Skin of body (tissue), 2 donors: Measurements from ENCODE around the gene PLEK. TPM values are rescaled to one million over a fixed set of nuclear protein-coding genes. Genes with fewer than 3 reads are reported as not detected.

Experiments used
- DNase-seq: peaks from one replicate; lab custom pipeline; 2025; lab: John Stamatoyannopoulos, UW
- total RNA-seq: library from RNA; depleted of rRNA; stranded (reverse); fragments of >200 nt; gene quantifications from one replicate; pipeline ENCODE4 v1.2.3, GENCODE V29; 2014

PLEK gene
- total RNA-seq, 1 donor from 2014 or later, result 12.8 TPM

GRCh38 chr2:68414876-68415275 is 49.8 kb downstream of the PLEK start:
- no peak for DNase-seq

- DNase-seq, result no peak
Observed at GRCh38 chr2:68415521-68415920, 50.4 kb downstream of the PLEK start.

- DNase-seq, result no peak
Observed at GRCh38 chr2:68416081-68416675, 51.1 kb downstream of the PLEK start.

GRCh38 chr2:68417926-68418325 is 52.8 kb downstream of the PLEK start:
- DNase-seq, result no peak

GRCh38 chr2:68418419-68418818 is 53.3 kb downstream of the PLEK start:
- no peak for DNase-seq

GRCh38 chr2:68418855-68419254 is 53.8 kb downstream of the PLEK start:
- DNase-seq, result no peak

- DNase-seq, result no peak
Observed at GRCh38 chr2:68420254-68420910, 55.3 kb downstream of the PLEK start.

GRCh38 chr2:68423966-68424650 is 59.0 kb downstream of the PLEK start:
- no peak for DNase-seq

- DNase-seq, result no peak
Observed at GRCh38 chr2:68425503-68425902, 60.4 kb downstream of the PLEK start.

GRCh38 chr2:68426446-68426845 is 61.4 kb downstream of the PLEK start:
- DNase-seq, result no peak

- DNase-seq, result no peak
Observed at GRCh38 chr2:68426848-68427579, 61.9 kb downstream of the PLEK start.

- DNase-seq, result no peak
Observed at GRCh38 chr2:68428126-68428525, 63.0 kb downstream of the PLEK start.

- DNase-seq, result no peak
Observed at GRCh38 chr2:68428746-68429145, 63.7 kb downstream of the PLEK start.

- no peak for DNase-seq
Observed at GRCh38 chr2:68429311-68429826, 64.3 kb downstream of the PLEK start.

GRCh38 chr2:68431316-68431972 is 66.4 kb downstream of the PLEK start:
- no peak for DNase-seq

- no peak for DNase-seq
Observed at GRCh38 chr2:68432696-68433658, 67.9 kb downstream of the PLEK start.

GRCh38 chr2:68434981-68435380 is 69.9 kb downstream of the PLEK start:
- DNase-seq, result no peak

- no peak for DNase-seq
Observed at GRCh38 chr2:68435615-68436014, 70.5 kb downstream of the PLEK start.

- no peak for DNase-seq
Observed at GRCh38 chr2:68436270-68436669, 71.2 kb downstream of the PLEK start.
